ENCODE data around the gene SLC23A2. TPM values are rescaled to one million over a fixed set of nuclear protein-coding genes. Genes with fewer than 3 reads are reported as not detected.

The SLC23A2 gene
- total RNA-seq, 1 experiment from 2014 or later = 37.3 TPM

DNA sequence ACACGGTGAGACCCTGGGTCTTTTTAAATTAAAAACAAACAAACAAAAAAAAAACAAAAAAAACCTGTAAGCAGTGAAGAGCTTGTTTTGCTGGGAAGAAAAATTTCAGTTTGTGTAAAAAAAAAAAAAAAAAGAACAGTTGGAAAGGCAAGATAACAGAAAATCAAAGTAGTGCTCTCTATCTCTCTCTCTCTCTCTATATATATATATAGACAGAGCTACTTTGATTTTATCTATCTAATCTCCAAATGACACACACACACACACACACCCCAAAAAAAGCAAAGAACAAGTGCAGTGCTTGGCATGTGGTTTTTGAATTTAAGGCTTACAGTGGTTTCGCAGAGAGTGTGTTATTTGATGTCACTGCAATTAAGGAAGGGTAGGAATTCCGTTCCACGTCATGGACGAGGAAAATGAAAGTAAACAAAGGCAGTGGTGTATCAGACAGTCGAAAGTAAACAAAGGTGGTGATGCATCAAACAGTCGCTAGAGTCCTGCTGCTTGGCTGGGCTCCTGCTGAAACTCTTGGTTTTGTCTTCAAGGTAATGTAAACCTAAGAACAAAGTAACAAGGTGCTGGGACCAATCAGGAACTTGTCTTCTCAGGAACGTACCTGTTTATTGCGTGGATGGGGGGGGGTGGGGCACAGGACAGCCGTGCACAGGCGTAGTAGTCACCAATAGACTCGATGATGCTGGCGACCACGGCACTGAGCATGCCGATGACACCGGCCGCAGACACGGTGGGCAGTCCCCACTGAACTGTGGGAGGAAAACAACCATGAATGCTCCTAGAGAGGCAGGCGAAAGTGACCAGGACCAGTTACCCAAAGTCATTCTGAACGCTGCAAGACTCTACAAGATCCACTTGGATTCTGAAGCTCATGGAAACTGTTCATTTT is 131.8 kb downstream of the SLC23A2 start:
- no peaks in the 10 kb centered on the region for H3K27me3 ChIP-seq (replicated peaks; ENCODE audit: control insufficient read depth, insufficient read depth, low read length)
- POLR2A ChIA-PET = no interaction called here
- Mint-ChIP-seq H3K4me3 (ENCODE audit: unreplicated experiment) (peak overlapping the region; percentile 37), H3K9me3 (ENCODE audit: unreplicated experiment) (no peaks in the 10 kb centered on the region), H3K4me1 (ENCODE audit: low read depth, unreplicated experiment) (peaks cover 28% of the 10 kb centered on the region), H3K27ac (ENCODE audit: unreplicated experiment) (peak overlapping the region; percentile 13), H3K27me3 (ENCODE audit: insufficient read depth, unreplicated experiment) (no peaks in the 10 kb centered on the region), H3K36me3 (ENCODE audit: insufficient read depth, unreplicated experiment) (peaks cover 9% of the 10 kb centered on the region)
- H3K4me3 ChIP-seq (ENCODE audit: low read depth, low read length) = no peak overlapping the region
- BruUV-seq (replicated peaks) = no TSS peak
- intact Hi-C loops (cut with micrococcal nuclease; ENCODE audit: unreplicated experiment) = no loop called here
- peak in 1 of 2 experiments; percentile 17 for DNase-seq
- peaks cover 1% of the 10 kb centered on the region for H3K36me3 ChIP-seq (ENCODE audit: control insufficient read depth, insufficient read depth, low read length)
- no peaks in the 10 kb centered on the region for H3K9me3 ChIP-seq
- CTCF ChIA-PET = no interaction called here
- H3K4me1 ChIP-seq = peaks cover 14% of the 10 kb centered on the region
- TF ChIP-seq, protein P1, sequence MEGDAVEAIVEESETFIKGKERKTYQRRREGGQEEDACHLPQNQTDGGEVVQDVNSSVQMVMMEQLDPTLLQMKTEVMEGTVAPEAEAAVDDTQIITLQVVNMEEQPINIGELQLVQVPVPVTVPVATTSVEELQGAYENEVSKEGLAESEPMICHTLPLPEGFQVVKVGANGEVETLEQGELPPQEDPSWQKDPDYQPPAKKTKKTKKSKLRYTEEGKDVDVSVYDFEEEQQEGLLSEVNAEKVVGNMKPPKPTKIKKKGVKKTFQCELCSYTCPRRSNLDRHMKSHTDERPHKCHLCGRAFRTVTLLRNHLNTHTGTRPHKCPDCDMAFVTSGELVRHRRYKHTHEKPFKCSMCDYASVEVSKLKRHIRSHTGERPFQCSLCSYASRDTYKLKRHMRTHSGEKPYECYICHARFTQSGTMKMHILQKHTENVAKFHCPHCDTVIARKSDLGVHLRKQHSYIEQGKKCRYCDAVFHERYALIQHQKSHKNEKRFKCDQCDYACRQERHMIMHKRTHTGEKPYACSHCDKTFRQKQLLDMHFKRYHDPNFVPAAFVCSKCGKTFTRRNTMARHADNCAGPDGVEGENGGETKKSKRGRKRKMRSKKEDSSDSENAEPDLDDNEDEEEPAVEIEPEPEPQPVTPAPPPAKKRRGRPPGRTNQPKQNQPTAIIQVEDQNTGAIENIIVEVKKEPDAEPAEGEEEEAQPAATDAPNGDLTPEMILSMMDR (IDR thresholded peaks at IDR 0.05; ENCODE audit: insufficient read depth in 1 of 2, low read depth in 1 of 2, low read length in 1 of 2, severe bottlenecking in 1 of 2, unreplicated experiment in 1 of 2) = no peak

DNA sequence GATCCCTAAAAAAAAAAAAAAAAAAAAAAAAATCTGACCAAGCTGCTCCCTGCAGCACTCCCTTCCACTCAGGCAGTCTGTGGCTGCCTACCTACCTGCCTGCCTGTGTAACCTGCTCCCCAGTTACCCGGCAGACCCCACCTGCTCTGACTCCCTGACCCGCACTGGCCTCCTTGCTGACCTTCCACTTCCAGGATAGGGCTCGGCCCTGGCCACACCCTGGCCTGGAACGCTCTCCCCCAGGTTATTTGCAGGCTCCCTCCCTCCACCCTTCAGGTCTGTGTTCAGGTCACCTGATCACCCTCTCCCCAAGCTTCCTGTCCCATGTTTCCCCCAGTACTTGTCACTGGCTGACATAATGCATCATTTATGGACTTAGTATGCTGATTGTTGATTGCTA is 134.3 kb downstream of the SLC23A2 start:
- Histone ChIP-seq H3K36me3 (ENCODE audit: control insufficient read depth, insufficient read depth, low read length) (no peaks in the 10 kb centered on the region; the same call in 1 of the 2 replicates), H3K27me3 (replicated peaks; ENCODE audit: control insufficient read depth, insufficient read depth, low read length) (no peaks in the 10 kb centered on the region), H3K4me3 (ENCODE audit: low read depth, low read length) (no peak overlapping the region), H3K4me1 (peaks cover 14% of the 10 kb centered on the region), H3K9me3 (no peaks in the 10 kb centered on the region)
- POLR2A ChIA-PET = no interaction called here
- DNase-seq = peak in 1 of 2 experiments; percentile 61
- Mint-ChIP-seq H3K4me3 (ENCODE audit: unreplicated experiment) (no peak overlapping the region), H3K27ac (ENCODE audit: unreplicated experiment) (peak overlapping the region; percentile 18), H3K27me3 (ENCODE audit: insufficient read depth, unreplicated experiment) (no peaks in the 10 kb centered on the region), H3K4me1 (ENCODE audit: low read depth, unreplicated experiment) (peaks cover 32% of the 10 kb centered on the region), H3K36me3 (ENCODE audit: insufficient read depth, unreplicated experiment) (no peaks in the 10 kb centered on the region), H3K9me3 (ENCODE audit: unreplicated experiment) (no peaks in the 10 kb centered on the region)
- no TSS peak for BruUV-seq (replicated peaks)
- CTCF ChIA-PET = no interaction called here
- TF ChIP-seq, protein P1 (IDR thresholded peaks at IDR 0.05; ENCODE audit: insufficient read depth in 1 of 2, low read depth in 1 of 2, low read length in 1 of 2, severe bottlenecking in 1 of 2, unreplicated experiment in 1 of 2) = no peak
- intact Hi-C loops (cut with micrococcal nuclease; ENCODE audit: unreplicated experiment) = no loop called here

DNA sequence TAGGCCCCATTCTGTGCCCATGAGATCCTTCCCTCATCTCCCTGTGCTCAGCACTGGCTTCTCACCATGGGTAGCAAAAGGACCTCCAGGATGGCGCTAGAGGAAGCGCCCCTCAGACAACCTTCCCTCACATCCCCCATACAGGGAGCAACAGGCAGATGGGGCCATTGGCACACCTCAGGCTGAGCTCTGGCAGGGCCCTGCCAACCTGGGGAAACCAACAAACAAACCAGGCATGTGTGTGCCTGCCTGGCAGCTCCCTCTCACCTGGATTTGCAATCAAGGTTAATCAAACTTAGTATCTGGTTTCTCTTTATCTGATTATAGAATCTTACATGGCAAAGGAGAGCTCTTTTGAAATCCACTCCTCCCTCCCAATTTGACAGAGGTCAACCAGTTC is 134.9 kb downstream of the SLC23A2 start:
- BruUV-seq (replicated peaks) = TSS peak; percentile 30
- POLR2A ChIA-PET = no interaction called here

More for the DNA sequence above, 134.9 kb downstream of the SLC23A2 start:
- H3K4me3 Mint-ChIP-seq (ENCODE audit: unreplicated experiment) = no peak overlapping the region
- CTCF ChIA-PET = no interaction called here
- Histone ChIP-seq H3K27me3 (replicated peaks; ENCODE audit: control insufficient read depth, insufficient read depth, low read length) (no peaks in the 10 kb centered on the region), H3K4me1 (peaks cover 14% of the 10 kb centered on the region), H3K4me3 (ENCODE audit: low read depth, low read length) (no peak overlapping the region), H3K9me3 (no peaks in the 10 kb centered on the region), H3K36me3 (ENCODE audit: control insufficient read depth, insufficient read depth, low read length) (no peaks in the 10 kb centered on the region; the same call in 1 of the 2 replicates)
- no peak for DNase-seq
- H3K36me3 Mint-ChIP-seq (ENCODE audit: insufficient read depth, unreplicated experiment) = peaks cover 5% of the 10 kb centered on the region
- H3K9me3 Mint-ChIP-seq (ENCODE audit: unreplicated experiment) = no peaks in the 10 kb centered on the region
- H3K27me3 Mint-ChIP-seq (ENCODE audit: insufficient read depth, unreplicated experiment) = no peaks in the 10 kb centered on the region
- intact Hi-C loops (cut with micrococcal nuclease; ENCODE audit: unreplicated experiment) = no loop called here
- peaks cover 32% of the 10 kb centered on the region for H3K4me1 Mint-ChIP-seq (ENCODE audit: low read depth, unreplicated experiment)
- H3K27ac Mint-ChIP-seq (ENCODE audit: unreplicated experiment) = no peak overlapping the region
- TF ChIP-seq, protein P1 (IDR thresholded peaks at IDR 0.05; ENCODE audit: insufficient read depth in 1 of 2, low read depth in 1 of 2, low read length in 1 of 2, severe bottlenecking in 1 of 2, unreplicated experiment in 1 of 2) = no peak
